ENCODE results near the gene MED12L.

Gene MED12L

GRCh38 chr3:151214459-151214858, 129.0 kb downstream of the MED12L start:
- no peak for DNase-seq (ENCODE audit: extremely low spot score)
- ChIA-PET CTCF (interaction anchor here (1.8 kb wide), 1 partner anchor 13 kb away, joined by 8 read pairs; no protein-coding TSS in a partner anchor), POLR2A (no interaction called here)
- no peak for TF ChIP-seq CTCF (IDR thresholded peaks at IDR 0.05; ENCODE audit: control extremely low read depth, extremely low read depth, low read depth, missing control alignments)

DNA sequence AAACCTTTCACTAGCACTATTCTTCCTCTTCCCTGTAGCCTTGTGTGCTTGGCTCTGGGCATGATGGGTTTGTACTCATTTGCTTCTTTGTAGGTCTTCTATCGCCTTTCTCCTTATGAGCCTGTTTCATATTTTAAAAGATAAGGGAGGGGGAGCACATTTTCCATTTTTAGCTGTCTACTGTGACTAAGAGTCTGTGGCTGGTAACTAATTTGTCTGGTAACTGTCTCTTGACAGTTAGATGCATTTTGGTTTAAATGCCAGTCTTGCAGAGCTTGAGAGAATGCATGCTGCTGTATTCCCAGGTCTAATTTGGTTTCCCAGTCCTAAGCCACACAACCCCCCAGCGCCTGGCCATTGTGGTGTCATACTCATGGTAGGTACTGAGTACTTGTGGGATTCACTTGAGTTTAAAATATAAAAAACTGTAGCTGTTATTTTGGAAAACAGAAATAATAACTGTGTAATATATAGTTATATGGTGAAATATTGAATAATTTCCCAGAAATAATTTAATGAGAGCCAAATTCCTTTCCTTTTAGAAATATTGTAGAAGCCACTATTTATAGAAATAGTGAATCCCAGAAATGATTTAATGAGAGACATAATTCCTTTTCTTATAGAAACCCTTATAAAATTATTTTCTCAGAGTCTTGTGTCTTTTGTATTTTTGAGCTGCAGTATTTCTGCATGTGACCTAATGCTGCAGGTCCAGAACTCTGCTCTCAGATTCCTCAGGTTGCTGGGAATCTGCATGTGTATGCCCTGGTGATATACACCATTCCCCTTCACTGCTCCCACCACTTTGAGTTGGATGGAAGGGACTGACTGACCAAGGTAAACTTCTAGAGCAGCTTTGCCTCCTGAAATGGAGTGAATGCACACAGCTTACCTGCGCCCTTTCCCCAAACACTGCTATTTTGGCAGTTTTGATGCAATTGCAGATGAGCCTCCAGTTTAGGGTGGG, 131.5 kb downstream of the MED12L start:
- POLR2A ChIA-PET = no interaction called here
- CTCF ChIA-PET = interaction anchor here (1.2 to 1.6 kb wide), 6 partner anchors 9 to 66 kb away, joined by 3 to 8 read pairs (median 4); no protein-coding TSS in a partner anchor
- TF ChIP-seq CTCF (IDR thresholded peaks at IDR 0.05; ENCODE audit: control extremely low read depth, extremely low read depth, low read depth, missing control alignments) = no peak
- DNase-seq (ENCODE audit: extremely low spot score) = no peak

GRCh38 chr3:151218136-151218535, 132.7 kb downstream of the MED12L start:
- no peak for TF ChIP-seq CTCF (IDR thresholded peaks at IDR 0.05; ENCODE audit: control extremely low read depth, extremely low read depth, low read depth, missing control alignments)
- POLR2A ChIA-PET = no interaction called here
- DNase-seq (ENCODE audit: extremely low spot score) = no peak
- CTCF ChIA-PET = interaction anchor here (0.6 to 1.6 kb wide), 9 partner anchors 9 to 86 kb away, joined by 3 to 8 read pairs (median 3); no protein-coding TSS in a partner anchor

DNA sequence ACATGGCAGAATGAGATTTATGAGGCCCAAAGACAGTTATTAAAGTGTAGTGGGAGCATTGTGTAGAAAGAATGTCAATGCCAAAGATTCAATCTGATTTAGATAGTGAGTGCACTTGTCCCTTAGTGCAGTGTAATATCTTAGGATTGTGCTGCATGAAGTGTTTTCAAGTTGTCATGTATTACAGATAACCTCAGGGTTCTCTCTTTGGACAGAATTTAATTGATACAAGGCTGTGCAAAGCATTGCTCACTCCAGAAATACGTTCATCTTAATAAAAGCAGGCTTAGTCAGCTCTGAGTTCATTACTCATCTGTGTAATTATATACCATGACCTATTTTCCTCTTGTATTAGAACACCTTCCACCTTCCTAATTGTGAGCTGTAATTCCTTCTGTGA, 133.6 kb downstream of the MED12L start:
- no peak for TF ChIP-seq CTCF (IDR thresholded peaks at IDR 0.05; ENCODE audit: control extremely low read depth, extremely low read depth, low read depth, missing control alignments)
- no peak for DNase-seq (ENCODE audit: extremely low spot score)
- POLR2A ChIA-PET = no interaction called here
- CTCF ChIA-PET = interaction anchor here (1.0 kb wide), 1 partner anchor 9 kb away, joined by 7 read pairs; no protein-coding TSS in a partner anchor

DNA sequence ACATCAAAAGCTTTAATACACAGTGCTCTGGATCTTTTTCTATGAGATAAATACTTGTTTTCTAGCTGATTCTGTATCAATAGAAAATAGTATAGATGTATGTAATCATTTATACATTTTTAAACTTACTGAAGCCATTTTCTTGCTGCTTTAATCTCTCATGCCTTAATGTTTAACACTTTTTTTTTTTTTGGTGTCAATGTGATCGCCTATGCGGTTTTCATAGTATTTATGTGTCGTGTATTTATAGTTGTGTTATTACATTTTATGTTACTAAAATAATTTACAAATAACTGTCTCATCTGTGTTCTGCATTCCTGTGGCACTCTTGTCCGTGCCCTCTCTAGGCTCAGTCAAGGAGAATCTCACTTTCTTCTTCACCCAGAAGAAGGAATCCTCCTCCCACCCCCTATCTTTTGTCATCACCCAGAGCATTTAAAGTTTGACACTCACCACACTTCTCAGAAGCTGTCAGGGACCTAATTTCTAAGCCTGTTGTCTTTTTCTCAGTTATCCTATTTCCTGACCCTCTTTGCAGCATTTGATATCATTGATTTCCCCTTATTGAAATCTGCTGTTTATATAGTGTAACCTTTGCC, 138.9 kb downstream of the MED12L start:
- POLR2A ChIA-PET = no interaction called here
- DNase-seq (ENCODE audit: extremely low spot score) = no peak
- TF ChIP-seq CTCF (IDR thresholded peaks at IDR 0.05; ENCODE audit: control extremely low read depth, extremely low read depth, low read depth, missing control alignments) = no peak
- CTCF ChIA-PET = interaction anchor here (0.8 to 8.2 kb wide), 8 partner anchors 8 to 615 kb away, joined by 3 to 120 read pairs (median 3); partner anchors contain the start of gene P2RY14

Data from GM10248 (cell line).